Prostate gland (tissue), 2 donors: Measurements from ENCODE around the gene SASH1. TPM values are rescaled to one million over a fixed set of nuclear protein-coding genes. Genes with fewer than 3 reads are reported as not detected.
A peak's percentile ranks its signal among the peaks of the same experiment; 100 is the strongest.

Source experiments
- DNase-seq: peaks from one replicate; pipeline ENCODE4 v3.0.0-alpha.2; 2019; ENCODE audit warnings: low spot score
- H3K27ac ChIP-seq, 2 donors: fragments of 200-600 bp; sonication (generic); 2 replicates each; pipeline ENCODE4 v1.5.1; 2017 to 2019
- H3K27me3 ChIP-seq: fragments of 200-600 bp; sonication (generic); replicated peaks from 2 replicates; pipeline ENCODE4 v1.5.1; 2019; ENCODE audit not compliant: insufficient read depth
- H3K36me3 ChIP-seq, 2 donors: fragments of 200-600 bp; sonication (generic); 1 replicate in 1 of 2; 2 replicates in 1 of 2; pipeline versions ENCODE4 v1.5.1 to v1.8.1; 2017 to 2019
- H3K4me1 ChIP-seq: fragments of 200-600 bp; sonication (generic); replicated peaks from 2 replicates; pipeline ENCODE4 v1.5.1; 2019
- H3K4me3 ChIP-seq, 2 donors: fragments of 200-600 bp; sonication (generic); 2 replicates each; pipeline ENCODE4 v1.5.1; 2017 to 2019
- H3K9me3 ChIP-seq: fragments of 200-600 bp; sonication (generic); 2 replicates; pipeline ENCODE4 v1.5.1; 2017
- CTCF ChIP-seq, 4 experiments: fragments of 200-600 bp in 2 of 4; fragments of 450-650 bp in 2 of 4; sonication (generic) in 2 of 4; IDR thresholded peaks; 1 replicate in 3 of 4; 2 replicates in 1 of 4; pipeline ENCODE4 v1.5.1; 2016 to 2019; ENCODE audit warnings: antibody characterized with exemption in 4 of 4, mild to moderate bottlenecking in 2 of 4, moderate library complexity in 2 of 4
- POLR2A ChIP-seq: fragments of 450-650 bp; IDR thresholded peaks from one replicate; pipeline ENCODE4 v1.6.1; 2016; ENCODE audit warnings: antibody characterized with exemption, mild to moderate bottlenecking
- POLR2AphosphoS5 ChIP-seq: sonication (generic); formaldehyde crosslinking; IDR thresholded peaks from one replicate; pipeline ENCODE4 v1.6.1; 2017; ENCODE audit warnings: antibody characterized with exemption
- WGBS: methylation state at CpG from one replicate; pipeline ENCODE4 v1.1.5; 2018; 5-methylcytosine and 5-hydroxymethylcytosine counted together
- intact Hi-C: fragments of 100-400 bp; cut with DNase I; formaldehyde crosslinking; loops from one replicate; pipeline ENCODE4 v1.14.2; 2022
- total RNA-seq, 2 donors: library from RNA; depleted of rRNA; stranded (reverse); fragments of >200 nt; gene quantifications; one replicate each; pipeline ENCODE4 v1.1.0, GENCODE V29; 2016

The SASH1 gene
- total RNA-seq, 2 donors from 2014 or later = 34.3 to 48.6 TPM

GRCh38 chr6:148307405-148307804 is 35.2 kb upstream of the SASH1 start:
- H3K27me3 ChIP-seq = no peaks in the 10 kb centered on the region
- no peak overlapping the region for H3K27ac ChIP-seq
- no peaks in the 10 kb centered on the region for H3K36me3 ChIP-seq
- H3K4me3 ChIP-seq = no peak overlapping the region
- H3K9me3 ChIP-seq = no peaks in the 10 kb centered on the region
- 51% methylated on average over 2 of the region's 2 CpGs for WGBS
- no peaks in the 10 kb centered on the region for H3K4me1 ChIP-seq
- intact Hi-C loops = no loop called here
- DNase-seq = peak; percentile 23
- TF ChIP-seq POLR2A (no peak), POLR2AphosphoS5 (no peak), CTCF (IDR thresholded peaks at IDR 0.05) (no peak)

DNA sequence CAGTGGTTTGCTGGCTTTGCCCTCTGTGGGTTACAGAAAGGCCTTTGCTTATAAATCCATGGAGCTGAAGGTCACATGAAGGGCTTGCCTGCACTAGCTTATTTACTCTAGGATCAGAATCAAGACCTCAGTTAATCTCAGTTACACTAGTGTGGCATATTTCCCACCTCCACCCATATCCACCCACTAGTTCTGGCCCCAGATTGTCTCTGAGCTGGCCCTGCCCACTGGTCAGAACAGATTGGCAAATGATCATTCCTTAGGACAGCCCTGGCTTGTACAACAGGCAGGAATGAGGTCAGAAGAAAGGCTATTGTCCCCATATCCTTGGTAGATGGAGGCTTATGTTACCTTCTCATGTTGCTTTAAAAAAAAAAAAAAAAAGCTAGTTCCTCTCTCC is 33.3 kb upstream of the SASH1 start:
- no peak overlapping the region for H3K27ac ChIP-seq
- no peaks in the 10 kb centered on the region for H3K27me3 ChIP-seq
- no peaks in the 10 kb centered on the region for H3K36me3 ChIP-seq
- TF ChIP-seq CTCF (IDR thresholded peaks at IDR 0.05) (no peak), POLR2AphosphoS5 (no peak), POLR2A (no peak)
- no peaks in the 10 kb centered on the region for H3K9me3 ChIP-seq
- no peak for DNase-seq
- H3K4me1 ChIP-seq = no peaks in the 10 kb centered on the region
- no peak overlapping the region for H3K4me3 ChIP-seq
- intact Hi-C loops = no loop called here

DNA sequence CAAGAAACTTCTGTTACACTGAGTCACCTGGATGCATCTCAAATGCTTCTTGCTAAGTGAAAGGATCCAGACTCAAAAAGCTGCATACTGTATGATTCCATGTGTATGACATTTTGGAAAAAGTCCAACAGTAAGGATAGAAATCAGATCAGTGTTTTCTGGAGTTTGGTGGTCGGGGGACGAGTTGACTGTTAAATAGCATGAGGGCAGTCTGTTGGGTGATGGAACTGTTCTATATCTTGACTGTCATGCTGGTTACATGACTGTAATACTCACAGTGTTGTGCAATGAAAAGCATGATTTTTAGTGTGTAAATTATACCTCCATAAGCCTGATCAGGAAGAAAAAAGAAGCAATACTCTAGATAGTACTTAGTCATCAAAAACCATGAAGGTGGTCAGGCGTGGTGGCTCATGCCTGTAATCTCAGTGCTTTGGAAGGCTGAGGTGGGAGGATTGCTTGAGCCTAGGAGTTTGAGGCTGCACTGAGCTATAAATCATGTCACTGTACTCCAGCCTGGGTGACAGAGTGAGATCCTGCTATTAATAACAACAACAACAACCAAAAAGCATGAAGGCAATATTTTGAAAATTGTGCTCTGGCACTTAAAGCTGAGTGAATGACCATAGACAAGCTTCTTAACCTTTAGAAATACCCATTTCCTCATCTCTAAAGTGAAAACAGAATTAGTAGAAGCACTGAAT is 30.5 kb upstream of the SASH1 start:
- TF ChIP-seq CTCF (IDR thresholded peaks at IDR 0.05) (no peak), POLR2A (no peak), POLR2AphosphoS5 (no peak)
- 79% methylated on average over 3 of the region's 3 CpGs for WGBS

GRCh38 chr6:148313488-148313887 is 29.1 kb upstream of the SASH1 start:
- Histone ChIP-seq H3K27me3 (no peaks in the 10 kb centered on the region), H3K4me3 (no peak overlapping the region), H3K27ac (no peak overlapping the region), H3K36me3 (no peaks in the 10 kb centered on the region), H3K4me1 (no peaks in the 10 kb centered on the region), H3K9me3 (no peaks in the 10 kb centered on the region)
- TF ChIP-seq POLR2AphosphoS5 = no peak
- TF ChIP-seq CTCF (IDR thresholded peaks at IDR 0.05) = no peak
- TF ChIP-seq POLR2A = no peak
- intact Hi-C loops = no loop called here
- DNase-seq = no peak
- WGBS = 50% methylated on average over 8 of the region's 8 CpGs

More for the DNA sequence above, 30.5 kb upstream of the SASH1 start:
- H3K27ac ChIP-seq = no peak overlapping the region
- H3K4me1 ChIP-seq = no peaks in the 10 kb centered on the region
- H3K4me3 ChIP-seq = no peak overlapping the region
- no peak for DNase-seq
- H3K27me3 ChIP-seq = no peaks in the 10 kb centered on the region
- no peaks in the 10 kb centered on the region for H3K36me3 ChIP-seq
- H3K9me3 ChIP-seq = no peaks in the 10 kb centered on the region
- intact Hi-C loops = no loop called here

DNA sequence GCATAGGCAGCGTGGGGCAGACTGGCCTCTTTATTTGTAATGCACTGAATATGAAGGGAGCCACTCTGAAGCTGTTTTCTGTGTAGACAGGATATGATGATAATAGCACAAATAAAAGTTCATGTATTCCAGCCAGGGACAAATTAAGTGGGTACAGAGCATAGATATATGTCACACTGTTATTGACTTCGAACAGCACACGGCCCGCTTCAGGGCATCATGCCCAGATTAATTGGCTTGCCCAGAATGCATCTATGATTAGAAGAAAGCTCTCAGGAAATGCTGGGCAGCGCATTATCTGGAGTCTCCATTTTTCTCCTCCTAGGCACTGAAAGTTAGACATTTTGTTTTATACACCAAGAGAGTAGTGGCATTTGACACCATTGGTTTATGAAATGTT is 26.3 kb upstream of the SASH1 start:
- H3K4me3 ChIP-seq = no peak overlapping the region
- WGBS = 63% methylated on average over 5 of the region's 5 CpGs
- no peaks in the 10 kb centered on the region for H3K4me1 ChIP-seq
- peak; percentile 18 for DNase-seq
- no peak for TF ChIP-seq CTCF (IDR thresholded peaks at IDR 0.05)
- no peak for TF ChIP-seq POLR2A
- peak; percentile 49 for TF ChIP-seq POLR2AphosphoS5
- intact Hi-C loops = no loop called here
- no peaks in the 10 kb centered on the region for H3K36me3 ChIP-seq
- H3K27me3 ChIP-seq = no peaks in the 10 kb centered on the region
- H3K9me3 ChIP-seq = no peaks in the 10 kb centered on the region
- no peak overlapping the region for H3K27ac ChIP-seq
